Measurements from ENCODE around the gene LYSMD1. TPM values are rescaled to one million over a fixed set of nuclear protein-coding genes. Genes with fewer than 3 reads are reported as not detected.

LYSMD1 gene
- total and polyA plus RNA-seq, 2 of the 4 experiments (the other 2 are of a cell fraction): 5.9 to 10.4 TPM

GRCh38 chr1:151113877-151114276 is 51.8 kb downstream of the LYSMD1 start:
- Histone ChIP-seq H3K18ac (ENCODE audit: low read depth, low read length) (no peak overlapping the region), H3K4ac (ENCODE audit: low read depth, low read length) (no peak overlapping the region), H3K4me3 (ENCODE audit: insufficient read depth, low read depth, low read length) (no peak overlapping the region), H2AK9ac (replicated peaks; ENCODE audit: low read depth, low read length, poor library complexity) (no peak overlapping the region), H2BK5ac (ENCODE audit: low read depth, low read length, poor library complexity, severe bottlenecking) (no peak overlapping the region), H2BK20ac (ENCODE audit: low read depth, low read length) (no peak overlapping the region), H4K5ac (ENCODE audit: low read depth, low read length) (no peak overlapping the region), H3K9me1 (ENCODE audit: insufficient read depth, low read length) (no peaks in the 10 kb centered on the region), H3K9ac (ENCODE audit: low read depth, low read length) (no peak overlapping the region), H3K79me1 (ENCODE audit: low read depth in 1 of 2, low read length in 2 of 2) (no peaks in the 10 kb centered on the region), H4K91ac (ENCODE audit: insufficient read depth, low read depth, low read length) (no peak overlapping the region), H3K27ac (ENCODE audit: insufficient read depth, low read length) (no peak overlapping the region), H2AK5ac (ENCODE audit: low read depth, low read length) (no peak overlapping the region), H4K20me1 (ENCODE audit: insufficient read depth, low read length) (no peaks in the 10 kb centered on the region), H3K27me3 (ENCODE audit: control insufficient read depth, insufficient read depth, low read length) (no peaks in the 10 kb centered on the region), H3K4me1 (ENCODE audit: control insufficient read depth, insufficient read depth, low read length) (no peaks in the 10 kb centered on the region), H3K23ac (ENCODE audit: low read depth, low read length) (no peak overlapping the region), H3K36me3 (ENCODE audit: control insufficient read depth, insufficient read depth, low read length) (peaks cover 6% of the 10 kb centered on the region), H2BK120ac (ENCODE audit: low read depth, low read length) (no peak overlapping the region), H3K14ac (replicated peaks; ENCODE audit: low read depth, low read length) (no peak overlapping the region), H2BK15ac (ENCODE audit: low read depth, low read length) (no peak overlapping the region), H3K9me3 (ENCODE audit: control insufficient read depth, insufficient read depth, low read length) (no peaks in the 10 kb centered on the region), H4K8ac (ENCODE audit: low read depth in 2 of 2, low read length in 2 of 2) (no peak overlapping the region), H2AFZ (replicated peaks; ENCODE audit: low read length, poor library complexity) (no peak overlapping the region), H3K4me2 (ENCODE audit: low read depth, low read length) (no peak overlapping the region), H3K56ac (ENCODE audit: extremely low read depth, insufficient read depth, low read length) (no peak overlapping the region)
- in situ Hi-C loops (cut with MboI; ENCODE audit: low sequenced_read_pairs): no loop called here
- ATAC-seq (ENCODE audit: low read depth): no peak
- ChIA-PET CTCF (no interaction called here), POLR2A (ENCODE audit: unreplicated experiment) (no interaction called here)
- no peak for DNase-seq
- dilution Hi-C loops (cut with HindIII; ENCODE audit: low sequenced_read_pairs, unreplicated experiment): no loop called here
- intact Hi-C loops (cut with micrococcal nuclease): no loop called here
- no TSS peak for BruUV-seq (replicated peaks)
- WGBS, 2 experiments (ENCODE audit: extremely low coverage in 2 of 2, insufficient read length in 1 of 2): no CpG with 5 or more reads among the region's 5 CpGs
- TF ChIP-seq MAFK (IDR thresholded peaks at IDR 0.05; ENCODE audit: low read depth, low read length) (no peak), MXI1 (IDR thresholded peaks at IDR 0.05; ENCODE audit: borderline replicate concordance, low read depth, low read length) (no peak), RCOR1 (IDR thresholded peaks at IDR 0.05; ENCODE audit: insufficient replicate concordance, low read length) (no peak), MAZ (IDR thresholded peaks at IDR 0.05; ENCODE audit: borderline replicate concordance, low read depth, low read length) (no peak), RFX5 (IDR thresholded peaks at IDR 0.05; ENCODE audit: low read depth, low read length) (no peak), USF2 (IDR thresholded peaks at IDR 0.05; ENCODE audit: low read depth, low read length) (no peak), CEBPB (IDR thresholded peaks at IDR 0.05; ENCODE audit: low read depth, low read length) (no peak), SMC3 (IDR thresholded peaks at IDR 0.05; ENCODE audit: low read depth, low read length) (no peak), BHLHE40 (IDR thresholded peaks at IDR 0.05; ENCODE audit: low read depth, low read length) (no peak), POLR2A (IDR thresholded peaks at IDR 0.05; ENCODE audit: low read depth, low read length) (no peak), RAD21 (IDR thresholded peaks at IDR 0.05; ENCODE audit: low read length) (no peak)
- TF ChIP-seq, protein P1, sequence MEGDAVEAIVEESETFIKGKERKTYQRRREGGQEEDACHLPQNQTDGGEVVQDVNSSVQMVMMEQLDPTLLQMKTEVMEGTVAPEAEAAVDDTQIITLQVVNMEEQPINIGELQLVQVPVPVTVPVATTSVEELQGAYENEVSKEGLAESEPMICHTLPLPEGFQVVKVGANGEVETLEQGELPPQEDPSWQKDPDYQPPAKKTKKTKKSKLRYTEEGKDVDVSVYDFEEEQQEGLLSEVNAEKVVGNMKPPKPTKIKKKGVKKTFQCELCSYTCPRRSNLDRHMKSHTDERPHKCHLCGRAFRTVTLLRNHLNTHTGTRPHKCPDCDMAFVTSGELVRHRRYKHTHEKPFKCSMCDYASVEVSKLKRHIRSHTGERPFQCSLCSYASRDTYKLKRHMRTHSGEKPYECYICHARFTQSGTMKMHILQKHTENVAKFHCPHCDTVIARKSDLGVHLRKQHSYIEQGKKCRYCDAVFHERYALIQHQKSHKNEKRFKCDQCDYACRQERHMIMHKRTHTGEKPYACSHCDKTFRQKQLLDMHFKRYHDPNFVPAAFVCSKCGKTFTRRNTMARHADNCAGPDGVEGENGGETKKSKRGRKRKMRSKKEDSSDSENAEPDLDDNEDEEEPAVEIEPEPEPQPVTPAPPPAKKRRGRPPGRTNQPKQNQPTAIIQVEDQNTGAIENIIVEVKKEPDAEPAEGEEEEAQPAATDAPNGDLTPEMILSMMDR (conservative IDR thresholded peaks at IDR 0.05; ENCODE audit: low read depth, low read length): no peak

Measured in IMR-90 (cell line).